GM18505 (cell line): ENCODE measurements around the gene COG2.

Experiments used
- ATAC-seq: cut with Tn5 transposase; IDR thresholded peaks from one replicate; pipeline ENCODE4 v1.9.1; 2021; ENCODE audit not compliant: unreplicated experiment
- POLR2A ChIP-seq: IDR thresholded peaks from 4 replicates; pipeline ENCODE4 v1.6.1; 2011; ENCODE audit warnings: borderline replicate concordance; ENCODE audit not compliant: insufficient read depth, insufficient read length; ENCODE audit errors: extremely low read depth

The COG2 gene

GRCh38 chr1:230705289-230706019 is 63.2 kb downstream of the COG2 start:
- TF ChIP-seq POLR2A, result no peak
- ATAC-seq, result no peak

- TF ChIP-seq POLR2A, result no peak
Observed at GRCh38 chr1:230706020-230706699, 63.9 kb downstream of the COG2 start.

GRCh38 chr1:230706887-230707731 is 64.8 kb downstream of the COG2 start:
- ATAC-seq, result no peak
- TF ChIP-seq POLR2A, result no peak

More at GRCh38 chr1:230706020-230706699, 63.9 kb downstream of the COG2 start:
- no peak for ATAC-seq

GRCh38 chr1:230707732-230708630 is 65.7 kb downstream of the COG2 start:
- TF ChIP-seq POLR2A, result no peak
- no peak for ATAC-seq

- no peak for TF ChIP-seq POLR2A
- no peak for ATAC-seq
Observed at GRCh38 chr1:230708631-230709580, 66.6 kb downstream of the COG2 start.

- no peak for ATAC-seq
- no peak for TF ChIP-seq POLR2A
Observed at GRCh38 chr1:230709619-230710542, 67.6 kb downstream of the COG2 start.

GRCh38 chr1:230710543-230710904 is 68.2 kb downstream of the COG2 start:
- no peak for ATAC-seq
- no peak for TF ChIP-seq POLR2A

- TF ChIP-seq POLR2A, result no peak
Observed at GRCh38 chr1:230711245-230711644, 69.0 kb downstream of the COG2 start.

GRCh38 chr1:230712470-230712942 is 70.2 kb downstream of the COG2 start:
- ATAC-seq, result no peak
- no peak for TF ChIP-seq POLR2A

More at GRCh38 chr1:230711245-230711644, 69.0 kb downstream of the COG2 start:
- ATAC-seq, result no peak

- TF ChIP-seq POLR2A, result no peak
Observed at GRCh38 chr1:230713138-230713537, 70.9 kb downstream of the COG2 start.

GRCh38 chr1:230713547-230713914 is 71.2 kb downstream of the COG2 start:
- no peak for TF ChIP-seq POLR2A

More at GRCh38 chr1:230713138-230713537, 70.9 kb downstream of the COG2 start:
- ATAC-seq, result no peak

More at GRCh38 chr1:230713547-230713914, 71.2 kb downstream of the COG2 start:
- no peak for ATAC-seq
